Astrocyte of the cerebellum (primary cell): ENCODE data around the gene PFDN2.

Experiments
- DNase-seq: peaks from one replicate; pipeline ENCODE4 v3.0.0-alpha.2; 2011; ENCODE audit warnings: low read depth
- H3K4me3 ChIP-seq: 2 replicates; pipeline ENCODE4 v1.5.1; 2011; ENCODE audit warnings: mild to moderate bottlenecking, low read depth, low read length, moderate library complexity
- CTCF ChIP-seq: IDR thresholded peaks from 2 replicates; pipeline ENCODE4 v1.5.1; 2012; ENCODE audit warnings: low read length, low read depth, moderate library complexity, mild to moderate bottlenecking; ENCODE audit errors: missing control alignments
- in situ Hi-C: cut with HindIII; loops from 2 replicates; pipeline ENCODE4 v1.10.0; 2017; ENCODE audit warnings: low sequenced_read_pairs

The PFDN2 gene

GRCh38 chr1:161130266-161130665, 12.4 kb upstream of the PFDN2 start:
- TF ChIP-seq CTCF, result no peak
- in situ Hi-C loops, result no loop called here
- H3K4me3 ChIP-seq, result peak overlapping the region; percentile 93
- DNase-seq, result no peak

- H3K4me3 ChIP-seq, result no peak overlapping the region
- no peak for DNase-seq
- in situ Hi-C loops, result no loop called here
- no peak for TF ChIP-seq CTCF
Measured at GRCh38 chr1:161128591-161129420, 11.0 kb upstream of the PFDN2 start.

GRCh38 chr1:161127649-161128048, 9.8 kb upstream of the PFDN2 start:
- DNase-seq, result no peak
- no peak for TF ChIP-seq CTCF
- H3K4me3 ChIP-seq, result no peak overlapping the region
- in situ Hi-C loops, result no loop called here

GRCh38 chr1:161122967-161123366, 5.1 kb upstream of the PFDN2 start:
- TF ChIP-seq CTCF, result no peak
- no peak for DNase-seq
- in situ Hi-C loops, result no loop called here
- H3K4me3 ChIP-seq, result no peak overlapping the region

GRCh38 chr1:161121834-161122233, 4.0 kb upstream of the PFDN2 start:
- no peak for DNase-seq
- in situ Hi-C loops, result no loop called here
- TF ChIP-seq CTCF, result no peak
- no peak overlapping the region for H3K4me3 ChIP-seq

- no peak overlapping the region for H3K4me3 ChIP-seq
- in situ Hi-C loops, result no loop called here
- no peak for DNase-seq
- no peak for TF ChIP-seq CTCF
Measured at GRCh38 chr1:161121042-161121650, 3.3 kb upstream of the PFDN2 start.
